ENCODE measurements around the gene TTC1. TPM values are rescaled to one million over a fixed set of nuclear protein-coding genes. Genes with fewer than 3 reads are reported as not detected.
A peak's percentile ranks its signal among the peaks of the same experiment; 100 is the strongest.
"Not testable (repeated sequence)": the region's sequence is repeated elsewhere in the genome, so short reads cannot be mapped to it uniquely, and the experiment has no call there.

Gene TTC1
- total RNA-seq, result 10 to 100 TPM; 40.5 to 41.7 TPM
- 10 to 100 TPM; 54.1 to 57.8 TPM for polyA plus RNA-seq
- long read RNA-seq, donor 1, transcript TTC1-205 (8 exons, 1,432 nt), result minor isoform, 18 of 135 reads
- long read RNA-seq, donor 1, transcript TTC1-201 (8 exons, 1,467 nt), result major isoform, 87 of 135 reads
- long read RNA-seq, donor 1, partial matches to known transcripts, result 17 of 135 reads
- long read RNA-seq, donor 1, other reads (novel, unspliced or antisense), result 13 of 135 reads
- long read RNA-seq, donor 2, transcript TTC1-201 (8 exons, 1,467 nt), result major isoform, 12 of 22 reads
- long read RNA-seq, donor 2, partial matches to known transcripts, result 3 of 22 reads
- long read RNA-seq, donor 2, other reads (novel, unspliced or antisense), result 6 of 22 reads

GRCh38 chr5:160008877-160009590 lies at the start of gene TTC1:
TTC1 (plus strand) TSS chr5:160009139; CDS start chr5:160010529, 1,390 bp downstream.
- Histone ChIP-seq H3K36me3 (ENCODE audit: control insufficient read depth in 1 of 2, insufficient read depth in 2 of 2, low read length in 1 of 2) (no peaks in the 10 kb centered on the region), H3K27ac (ENCODE audit: low read depth in 1 of 2, low read length in 2 of 2) (peak within 1 kb of the TSS; percentile 33 to 65), H3K9me3 (ENCODE audit: control insufficient read depth, low read length) (no peaks in the 10 kb centered on the region), H3K4me1 (ENCODE audit: control insufficient read depth in 1 of 2, insufficient read depth in 2 of 2, low read length in 2 of 2) (no peaks in the 10 kb centered on the region), H3K27me3 (ENCODE audit: control insufficient read depth in 1 of 2, insufficient read depth in 2 of 2, low read length in 1 of 2) (no peaks in the 10 kb centered on the region), H3K4me3 (ENCODE audit: low read length in 2 of 2) (peak within 1 kb of the TSS; percentile 93 to 99)
- WGBS, 2 donors, result 0% methylated on average over 31 of the region's 31 CpGs
- DNase-seq, result peak; percentile 93 to 97
- intact Hi-C loops (cut with DNase I), result no loop called here
- ATAC-seq (ENCODE audit: low FRiP score), result peak; percentile 98

- no peaks in the 10 kb centered on the region for H3K27me3 ChIP-seq (ENCODE audit: control insufficient read depth in 1 of 2, insufficient read depth in 2 of 2, low read length in 1 of 2)
- no peak for ATAC-seq (ENCODE audit: low FRiP score)
- no peaks in the 10 kb centered on the region for H3K36me3 ChIP-seq (ENCODE audit: control insufficient read depth in 1 of 2, insufficient read depth in 2 of 2, low read length in 1 of 2)
- no peak overlapping the region for H3K4me3 ChIP-seq (ENCODE audit: low read length in 2 of 2)
- no peak for DNase-seq
- no peak overlapping the region for H3K27ac ChIP-seq (ENCODE audit: low read depth in 1 of 2, low read length in 2 of 2)
- WGBS, 2 donors, result 83 to 85% methylated on average over 8 of the region's 8 CpGs
- intact Hi-C loops (cut with DNase I), result no loop called here
- peaks cover 0 to 3% of the 10 kb centered on the region in 2 donors for H3K4me1 ChIP-seq (ENCODE audit: control insufficient read depth in 1 of 2, insufficient read depth in 2 of 2, low read length in 2 of 2)
- no peaks in the 10 kb centered on the region for H3K9me3 ChIP-seq (ENCODE audit: control insufficient read depth, low read length)
Observed at GRCh38 chr5:159961176-159962160, 47.5 kb upstream of the TTC1 start.

- no peak for DNase-seq
- Histone ChIP-seq H3K36me3 (ENCODE audit: control insufficient read depth in 1 of 2, insufficient read depth in 2 of 2, low read length in 1 of 2) (no peaks in the 10 kb centered on the region), H3K4me3 (ENCODE audit: low read length in 2 of 2) (no peak overlapping the region), H3K4me1 (ENCODE audit: control insufficient read depth in 1 of 2, insufficient read depth in 2 of 2, low read length in 2 of 2) (peaks cover 0 to 3% of the 10 kb centered on the region in 2 donors), H3K27ac (ENCODE audit: low read depth in 1 of 2, low read length in 2 of 2) (no peak overlapping the region), H3K27me3 (ENCODE audit: control insufficient read depth in 1 of 2, insufficient read depth in 2 of 2, low read length in 1 of 2) (no peaks in the 10 kb centered on the region), H3K9me3 (ENCODE audit: control insufficient read depth, low read length) (no peaks in the 10 kb centered on the region)
- WGBS, 2 donors, result 92 to 95% methylated on average over 4 of the region's 4 CpGs
- intact Hi-C loops (cut with DNase I), result no loop called here
- ATAC-seq (ENCODE audit: low FRiP score), result no peak
Observed at GRCh38 chr5:159962214-159962613, 46.7 kb upstream of the TTC1 start.

GRCh38 chr5:159963935-159964334 lies 45.0 kb upstream of the TTC1 start:
- DNase-seq (no peak), ATAC-seq (ENCODE audit: low FRiP score) (no peak)
- H3K36me3 ChIP-seq (ENCODE audit: control insufficient read depth in 1 of 2, insufficient read depth in 2 of 2, low read length in 1 of 2), result no peaks in the 10 kb centered on the region

GRCh38 chr5:159965031-159965837 lies 43.7 kb upstream of the TTC1 start:
- H3K36me3 ChIP-seq (ENCODE audit: control insufficient read depth in 1 of 2, insufficient read depth in 2 of 2, low read length in 1 of 2), result no peaks in the 10 kb centered on the region
- no peak overlapping the region for H3K4me3 ChIP-seq (ENCODE audit: low read length in 2 of 2)
- intact Hi-C loops (cut with DNase I), result loop anchor here in 1 of 2 donors (5.0 kb wide), 1 partner anchor 523 kb away; no protein-coding TSS in a partner anchor
- 43 to 48% methylated on average over 12 of the region's 12 CpGs for WGBS, 2 donors
- H3K4me1 ChIP-seq (ENCODE audit: control insufficient read depth in 1 of 2, insufficient read depth in 2 of 2, low read length in 2 of 2), result no peaks in the 10 kb centered on the region
- DNase-seq (peak; percentile 78 to 89), ATAC-seq (ENCODE audit: low FRiP score) (peak; percentile 72)
- H3K27ac ChIP-seq (ENCODE audit: low read depth in 1 of 2, low read length in 2 of 2), result no peak overlapping the region
- no peaks in the 10 kb centered on the region for H3K27me3 ChIP-seq (ENCODE audit: control insufficient read depth in 1 of 2, insufficient read depth in 2 of 2, low read length in 1 of 2)
- H3K9me3 ChIP-seq (ENCODE audit: control insufficient read depth, low read length), result no peaks in the 10 kb centered on the region

More at GRCh38 chr5:159963935-159964334, 45.0 kb upstream of the TTC1 start:
- H3K27me3 ChIP-seq (ENCODE audit: control insufficient read depth in 1 of 2, insufficient read depth in 2 of 2, low read length in 1 of 2), result no peaks in the 10 kb centered on the region
- H3K27ac ChIP-seq (ENCODE audit: low read depth in 1 of 2, low read length in 2 of 2), result no peak overlapping the region
- intact Hi-C loops (cut with DNase I), result no loop called here
- H3K4me3 ChIP-seq (ENCODE audit: low read length in 2 of 2), result no peak overlapping the region
- peaks cover 0 to 3% of the 10 kb centered on the region in 2 donors for H3K4me1 ChIP-seq (ENCODE audit: control insufficient read depth in 1 of 2, insufficient read depth in 2 of 2, low read length in 2 of 2)
- WGBS, 2 donors, result 86 to 90% methylated on average over 6 of the region's 6 CpGs
- H3K9me3 ChIP-seq (ENCODE audit: control insufficient read depth, low read length), result no peaks in the 10 kb centered on the region

GRCh38 chr5:159965838-159966128 lies 43.2 kb upstream of the TTC1 start:
- H3K9me3 ChIP-seq (ENCODE audit: control insufficient read depth, low read length); H3K4me1 ChIP-seq (ENCODE audit: control insufficient read depth in 1 of 2, insufficient read depth in 2 of 2, low read length in 2 of 2); DNase-seq; H3K27me3 ChIP-seq (ENCODE audit: control insufficient read depth in 1 of 2, insufficient read depth in 2 of 2, low read length in 1 of 2); ATAC-seq (ENCODE audit: low FRiP score); H3K27ac ChIP-seq (ENCODE audit: low read depth in 1 of 2, low read length in 2 of 2); H3K36me3 ChIP-seq (ENCODE audit: control insufficient read depth in 1 of 2, insufficient read depth in 2 of 2, low read length in 1 of 2); H3K4me3 ChIP-seq (ENCODE audit: low read length in 2 of 2): not testable (repeated sequence)
- intact Hi-C loops (cut with DNase I), result loop anchor here in 1 of 2 donors (5.0 kb wide), 1 partner anchor 523 kb away; no protein-coding TSS in a partner anchor
- 75 to 77% methylated on average over 4 of the region's 4 CpGs for WGBS, 2 donors

GRCh38 chr5:159969966-159970365 lies 39.0 kb upstream of the TTC1 start:
- intact Hi-C loops (cut with DNase I), result loop anchor here (5.0 to 10.0 kb wide), 4 partner anchors 53 to 528 kb away; partner anchors contain the start of gene ADRA1B (in 1 of the 2)
- Histone ChIP-seq H3K9me3 (ENCODE audit: control insufficient read depth, low read length) (no peaks in the 10 kb centered on the region), H3K27ac (ENCODE audit: low read depth in 1 of 2, low read length in 2 of 2) (no peak overlapping the region), H3K27me3 (ENCODE audit: control insufficient read depth in 1 of 2, insufficient read depth in 2 of 2, low read length in 1 of 2) (no peaks in the 10 kb centered on the region), H3K4me3 (ENCODE audit: low read length in 2 of 2) (no peak overlapping the region), H3K36me3 (ENCODE audit: control insufficient read depth in 1 of 2, insufficient read depth in 2 of 2, low read length in 1 of 2) (no peaks in the 10 kb centered on the region), H3K4me1 (ENCODE audit: control insufficient read depth in 1 of 2, insufficient read depth in 2 of 2, low read length in 2 of 2) (peaks cover 3 to 4% of the 10 kb centered on the region in 2 donors)
- DNase-seq (no peak), ATAC-seq (ENCODE audit: low FRiP score) (no peak)

Measured in aorta (tissue), 5 donors.